Left lung (tissue), 10 donors: Measurements from ENCODE around the gene RAB11FIP4. TPM values are rescaled to one million over a fixed set of nuclear protein-coding genes. Genes with fewer than 3 reads are reported as not detected.

Experiments used
- ATAC-seq: fragments of 200-7000 bp; cut with Tn5 transposase; one replicate; pipeline ENCODE4 v1.9.1; 2020; ENCODE audit warnings: moderate library complexity
- DNase-seq, 4 donors: peaks; one replicate each; pipeline ENCODE4 v3.0.0-alpha.2; 2013 to 2020
- H3K27ac ChIP-seq, 2 donors: fragments of 200-600 bp; sonication (generic) in 1 of 2; one replicate each; pipeline versions ENCODE4 v1.5.0 to v1.8.0; 2020 to 2021
- H3K27me3 ChIP-seq, 2 donors: fragments of 200-600 bp; sonication (generic) in 1 of 2; one replicate each; pipeline versions ENCODE4 v1.5.0 to v1.8.0; 2020 to 2021
- H3K36me3 ChIP-seq, 2 donors: fragments of 200-600 bp; sonication (generic) in 1 of 2; one replicate each; pipeline versions ENCODE4 v1.5.0 to v1.8.0; 2020 to 2021
- H3K4me1 ChIP-seq, 2 donors: fragments of 200-600 bp; one replicate each; pipeline ENCODE4 v1.8.0; 2021
- H3K4me3 ChIP-seq, 2 donors: fragments of 200-600 bp; sonication (generic) in 1 of 2; one replicate each; pipeline versions ENCODE4 v1.5.0 to v1.8.0; 2020 to 2021; ENCODE audit warnings: mild to moderate bottlenecking in 1 of 2
- H3K9me3 ChIP-seq, 2 donors: fragments of 200-600 bp; sonication (generic) in 1 of 2; one replicate each; pipeline versions ENCODE4 v1.5.0 to v1.8.0; 2020 to 2021
- intact Hi-C, 2 donors: fragments of 100-400 bp; cut with DNase I; formaldehyde crosslinking; loops; one replicate each; pipeline versions ENCODE4 v1.11.2 to v1.14.2; 2022
- polyA plus RNA-seq, 6 donors: library from polyadenylated mRNA; unstranded; fragments of 120-200 nt; gene quantifications; one replicate each; pipeline ENCODE4 v1.2.1, GENCODE V29; 2013; ENCODE audit not compliant: insufficient read length in 6 of 6
- total RNA-seq, 2 donors: library from RNA; stranded (reverse); fragmentation: NEBNext Ultra II Directional; extraction: Animal tissue kit (Norgen Biotek cat#: 25700); gene quantifications; one replicate each; pipeline ENCODE4 v1.2.1, GENCODE V29; 2021
- TF ChIP-seq, protein P1 (sequence below), 2 donors: fragments of 200-600 bp; sonication (generic) in 1 of 2; IDR thresholded peaks; one replicate each; pipeline versions ENCODE4 v1.5.0 to v1.8.0; 2021; ENCODE audit warnings: antibody characterized with exemption in 2 of 2
- donor health status: DM: no; HTN: yes; CAD: no.
- donor health status: DM: no; HTN: no; CAD: no.

RAB11FIP4 gene
- total and polyA plus RNA-seq, 8 donors = 7.2 to 19.9 (median 8.2) TPM

DNA sequence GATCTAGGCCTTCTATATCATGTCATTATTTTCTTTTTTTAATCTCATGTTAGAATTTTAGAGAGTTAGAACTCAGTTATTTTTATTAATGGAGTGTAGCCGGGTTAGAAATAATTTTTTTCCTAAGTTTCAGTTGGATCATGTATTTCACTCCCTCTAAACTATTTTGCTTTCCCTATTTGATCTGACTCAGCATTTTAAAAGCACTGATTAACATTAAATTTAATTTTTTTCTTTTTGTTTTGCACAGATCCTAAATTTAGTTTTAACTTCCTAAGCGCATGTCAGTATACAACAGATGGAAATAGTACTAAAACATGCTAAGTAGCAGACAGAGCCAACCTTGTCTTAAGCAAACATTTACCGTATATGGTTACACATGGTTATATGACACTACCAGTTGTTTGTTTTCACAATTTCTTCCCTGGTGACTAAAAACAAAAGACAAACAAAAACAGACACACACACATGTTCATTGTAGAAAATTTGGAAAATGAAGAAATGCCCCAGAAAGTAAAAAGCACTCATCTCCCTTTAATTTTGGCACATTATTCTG lies 33.6 kb upstream of the RAB11FIP4 start:
- peaks cover 0 to 53% of the 10 kb centered on the region in 2 donors for H3K36me3 ChIP-seq
- ATAC-seq = no peak

DNA sequence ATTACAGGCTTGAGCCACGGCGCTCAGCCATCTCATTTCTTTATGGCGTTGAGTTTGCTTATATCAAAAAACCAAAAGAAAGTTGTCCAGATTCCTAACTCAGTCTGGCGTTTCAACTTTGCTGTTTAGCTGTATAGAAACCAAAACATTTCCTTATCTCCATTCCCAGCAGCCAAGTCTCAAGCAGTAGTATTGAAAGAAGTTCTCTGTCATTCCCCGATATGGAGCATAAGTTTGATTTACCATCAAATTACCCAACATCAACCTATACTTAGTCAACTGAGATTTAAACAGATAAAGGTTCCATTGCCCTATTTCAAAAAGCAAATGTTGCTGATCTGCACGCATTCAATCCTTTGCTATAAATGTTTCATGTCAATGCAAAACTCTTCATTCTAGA lies 27.5 kb upstream of the RAB11FIP4 start:
- H3K27ac ChIP-seq = no peak overlapping the region
- peaks cover 0 to 38% of the 10 kb centered on the region in 2 donors for H3K36me3 ChIP-seq
- DNase-seq (no peak), ATAC-seq (no peak)
- TF ChIP-seq, protein P1, sequence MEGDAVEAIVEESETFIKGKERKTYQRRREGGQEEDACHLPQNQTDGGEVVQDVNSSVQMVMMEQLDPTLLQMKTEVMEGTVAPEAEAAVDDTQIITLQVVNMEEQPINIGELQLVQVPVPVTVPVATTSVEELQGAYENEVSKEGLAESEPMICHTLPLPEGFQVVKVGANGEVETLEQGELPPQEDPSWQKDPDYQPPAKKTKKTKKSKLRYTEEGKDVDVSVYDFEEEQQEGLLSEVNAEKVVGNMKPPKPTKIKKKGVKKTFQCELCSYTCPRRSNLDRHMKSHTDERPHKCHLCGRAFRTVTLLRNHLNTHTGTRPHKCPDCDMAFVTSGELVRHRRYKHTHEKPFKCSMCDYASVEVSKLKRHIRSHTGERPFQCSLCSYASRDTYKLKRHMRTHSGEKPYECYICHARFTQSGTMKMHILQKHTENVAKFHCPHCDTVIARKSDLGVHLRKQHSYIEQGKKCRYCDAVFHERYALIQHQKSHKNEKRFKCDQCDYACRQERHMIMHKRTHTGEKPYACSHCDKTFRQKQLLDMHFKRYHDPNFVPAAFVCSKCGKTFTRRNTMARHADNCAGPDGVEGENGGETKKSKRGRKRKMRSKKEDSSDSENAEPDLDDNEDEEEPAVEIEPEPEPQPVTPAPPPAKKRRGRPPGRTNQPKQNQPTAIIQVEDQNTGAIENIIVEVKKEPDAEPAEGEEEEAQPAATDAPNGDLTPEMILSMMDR (IDR thresholded peaks at IDR 0.05) = no peak
- no peaks in the 10 kb centered on the region for H3K4me1 ChIP-seq
- H3K4me3 ChIP-seq = no peak overlapping the region
- H3K27me3 ChIP-seq = no peaks in the 10 kb centered on the region
- intact Hi-C loops = loop anchor here in 1 of 2 donors (10.0 kb wide), 1 partner anchor 129 kb away; no protein-coding TSS in a partner anchor
- no peaks in the 10 kb centered on the region for H3K9me3 ChIP-seq

More for the DNA sequence above, 33.6 kb upstream of the RAB11FIP4 start:
- Histone ChIP-seq H3K4me1 (peaks cover 0 to 3% of the 10 kb centered on the region in 2 donors), H3K9me3 (no peaks in the 10 kb centered on the region), H3K4me3 (no peak overlapping the region), H3K27ac (no peak overlapping the region), H3K27me3 (no peaks in the 10 kb centered on the region)
- TF ChIP-seq, protein P1 (IDR thresholded peaks at IDR 0.05) = no peak
- DNase-seq = peak in 2 of 4 donors; percentile 49 to 75
- intact Hi-C loops = no loop called here

DNA sequence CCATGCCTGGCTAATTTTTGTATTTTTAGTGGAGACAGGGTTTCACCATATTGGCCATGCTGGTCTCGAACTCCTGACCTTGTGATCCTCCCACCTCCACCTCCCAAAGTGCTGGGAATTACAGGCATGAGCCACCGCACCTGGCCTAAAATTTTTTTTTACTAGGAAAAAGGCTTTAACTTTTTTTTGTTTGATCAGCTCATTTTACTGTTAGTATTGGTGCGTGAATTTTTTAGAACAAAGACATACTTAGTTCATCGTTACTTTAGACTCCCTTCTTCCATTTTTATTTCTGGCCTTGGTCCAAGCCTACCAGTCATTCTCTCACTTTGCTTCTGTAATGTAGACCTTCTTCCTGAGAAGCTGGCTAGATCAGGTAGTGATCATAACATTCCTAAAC lies 25.4 kb upstream of the RAB11FIP4 start:
- ATAC-seq (no peak), DNase-seq (no peak)
- no peaks in the 10 kb centered on the region for H3K9me3 ChIP-seq
- peaks cover 0 to 19% of the 10 kb centered on the region in 2 donors for H3K36me3 ChIP-seq
- H3K4me3 ChIP-seq = no peak overlapping the region
- H3K27ac ChIP-seq = no peak overlapping the region
- no peaks in the 10 kb centered on the region for H3K4me1 ChIP-seq
- H3K27me3 ChIP-seq = no peaks in the 10 kb centered on the region
- TF ChIP-seq, protein P1 (IDR thresholded peaks at IDR 0.05) = no peak
- intact Hi-C loops = loop anchor here in 1 of 2 donors (10.0 kb wide), 1 partner anchor 131 kb away; no protein-coding TSS in a partner anchor

DNA sequence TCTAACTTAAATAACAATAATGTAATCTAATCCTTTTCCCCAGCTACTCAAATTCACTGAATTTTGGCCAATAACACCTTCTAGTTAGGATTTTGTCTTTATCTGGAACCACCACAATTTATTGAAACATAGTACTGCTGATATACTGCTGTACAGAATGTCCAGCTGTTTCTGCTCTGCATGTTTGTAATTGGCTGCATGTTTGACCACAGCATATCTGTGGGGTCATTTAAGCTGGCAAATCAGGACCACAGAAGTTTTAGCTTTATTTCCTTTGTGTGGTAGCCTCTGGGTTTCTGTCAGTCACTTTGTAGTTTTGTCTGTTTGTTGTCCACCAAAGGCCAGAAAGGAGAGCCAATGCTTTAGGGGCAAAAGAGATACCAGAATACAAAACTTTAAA lies 22.2 kb upstream of the RAB11FIP4 start:
- no peaks in the 10 kb centered on the region for H3K9me3 ChIP-seq
- intact Hi-C loops = loop anchor here in 1 of 2 donors (10.0 kb wide), 1 partner anchor 134 kb away; no protein-coding TSS in a partner anchor

DNA sequence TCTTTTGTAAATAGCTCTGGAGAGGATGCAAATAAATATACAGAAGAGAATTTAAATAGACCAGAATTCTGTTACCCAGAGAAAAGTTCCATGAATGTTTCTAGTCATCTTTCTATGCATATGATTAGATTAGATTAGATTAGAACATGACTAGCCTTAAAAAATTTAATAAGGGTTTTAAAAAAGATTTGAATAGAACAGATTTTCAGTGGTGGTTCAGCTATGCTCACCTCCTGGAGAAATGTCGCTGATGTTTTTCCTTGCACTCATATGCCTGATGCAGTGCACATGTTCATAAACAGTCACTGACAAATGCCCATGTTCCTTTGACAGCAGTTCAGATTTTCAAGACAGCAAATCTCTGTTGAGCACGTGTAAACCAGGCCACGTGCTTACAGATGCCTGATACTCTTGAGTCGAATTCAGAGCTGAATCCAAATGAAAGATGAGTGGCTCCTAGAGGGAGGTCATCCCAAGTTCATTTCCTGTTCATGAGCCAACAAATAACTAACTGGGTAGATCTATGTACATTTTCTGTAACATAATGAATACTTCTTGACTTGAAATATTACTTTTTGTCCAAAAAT lies 19.9 kb upstream of the RAB11FIP4 start:
- peaks cover 0 to 8% of the 10 kb centered on the region in 2 donors for H3K36me3 ChIP-seq
- no peak overlapping the region for H3K4me3 ChIP-seq
- no peaks in the 10 kb centered on the region for H3K27me3 ChIP-seq
- no peaks in the 10 kb centered on the region for H3K9me3 ChIP-seq
- ATAC-seq (no peak), DNase-seq (no peak)
- TF ChIP-seq, protein P1 (IDR thresholded peaks at IDR 0.05) = no peak
- no peak overlapping the region for H3K27ac ChIP-seq
- intact Hi-C loops = no loop called here
- peaks cover 0 to 31% of the 10 kb centered on the region in 2 donors for H3K4me1 ChIP-seq

More for the DNA sequence above, 22.2 kb upstream of the RAB11FIP4 start:
- peak in 1 of 4 donors; percentile 45 for DNase-seq
- H3K27ac ChIP-seq = no peak overlapping the region
- TF ChIP-seq, protein P1 (IDR thresholded peaks at IDR 0.05) = no peak
- no peak overlapping the region for H3K4me3 ChIP-seq
- H3K36me3 ChIP-seq = peaks cover 0 to 6% of the 10 kb centered on the region in 2 donors
- no peaks in the 10 kb centered on the region for H3K27me3 ChIP-seq
- no peak for ATAC-seq
- H3K4me1 ChIP-seq = peaks cover 0 to 27% of the 10 kb centered on the region in 2 donors
